ENCODE results near the gene DHX8.

Gene DHX8

DNA sequence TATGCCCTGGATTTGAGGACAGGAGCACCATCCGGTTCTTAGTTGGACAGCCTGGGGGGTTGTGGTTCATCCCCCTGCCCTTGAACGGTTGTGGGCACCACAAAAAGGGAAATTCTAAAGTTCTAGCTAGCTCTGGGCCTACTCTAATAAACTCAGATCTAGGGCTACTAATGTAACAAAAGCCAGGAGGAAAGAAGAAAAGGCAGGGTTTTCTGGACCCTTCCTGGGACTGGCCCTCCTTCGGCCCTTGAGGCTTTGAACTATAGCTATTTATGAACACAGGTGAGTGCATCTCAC, 47.3 kb downstream of the DHX8 start:
- no peaks in the 10 kb centered on the region for H3K27me3 ChIP-seq (replicated peaks)
- peak overlapping the region; percentile 45 for H3K27ac ChIP-seq
- DNase-seq = no peak
- H3K4me3 ChIP-seq (ENCODE audit: low read depth, low read length) = no peak overlapping the region
- TF ChIP-seq, protein P1, sequence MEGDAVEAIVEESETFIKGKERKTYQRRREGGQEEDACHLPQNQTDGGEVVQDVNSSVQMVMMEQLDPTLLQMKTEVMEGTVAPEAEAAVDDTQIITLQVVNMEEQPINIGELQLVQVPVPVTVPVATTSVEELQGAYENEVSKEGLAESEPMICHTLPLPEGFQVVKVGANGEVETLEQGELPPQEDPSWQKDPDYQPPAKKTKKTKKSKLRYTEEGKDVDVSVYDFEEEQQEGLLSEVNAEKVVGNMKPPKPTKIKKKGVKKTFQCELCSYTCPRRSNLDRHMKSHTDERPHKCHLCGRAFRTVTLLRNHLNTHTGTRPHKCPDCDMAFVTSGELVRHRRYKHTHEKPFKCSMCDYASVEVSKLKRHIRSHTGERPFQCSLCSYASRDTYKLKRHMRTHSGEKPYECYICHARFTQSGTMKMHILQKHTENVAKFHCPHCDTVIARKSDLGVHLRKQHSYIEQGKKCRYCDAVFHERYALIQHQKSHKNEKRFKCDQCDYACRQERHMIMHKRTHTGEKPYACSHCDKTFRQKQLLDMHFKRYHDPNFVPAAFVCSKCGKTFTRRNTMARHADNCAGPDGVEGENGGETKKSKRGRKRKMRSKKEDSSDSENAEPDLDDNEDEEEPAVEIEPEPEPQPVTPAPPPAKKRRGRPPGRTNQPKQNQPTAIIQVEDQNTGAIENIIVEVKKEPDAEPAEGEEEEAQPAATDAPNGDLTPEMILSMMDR (IDR thresholded peaks at IDR 0.05; ENCODE audit: low read depth, low read length, missing control alignments) = no peak
- in situ Hi-C loops (cut with HindIII; ENCODE audit: low pct_ligation_motif_present, low sequenced_read_pairs) = no loop called here
- H3K36me3 ChIP-seq (replicated peaks) = peaks cover 9% of the 10 kb centered on the region

DNA sequence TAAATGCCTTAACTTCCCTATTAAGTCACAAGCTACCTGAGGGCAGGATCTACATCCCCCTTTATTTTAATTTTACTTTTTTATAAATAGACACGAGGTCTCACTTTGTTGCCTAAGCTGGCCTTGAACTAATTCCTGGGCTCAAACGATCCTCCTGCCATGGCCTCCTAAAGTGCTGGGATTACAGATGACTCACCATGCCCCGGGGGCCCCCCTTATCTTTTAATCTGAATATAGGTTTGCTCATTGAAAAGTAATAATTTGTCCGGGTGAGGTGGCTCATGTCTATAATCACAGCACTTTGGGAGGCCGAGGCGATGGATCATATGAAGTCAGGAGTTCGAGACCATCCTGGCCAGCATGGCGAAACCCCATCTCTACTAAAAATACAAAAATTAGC, 48.2 kb downstream of the DHX8 start:
- TF ChIP-seq, protein P1 (IDR thresholded peaks at IDR 0.05; ENCODE audit: low read depth, low read length, missing control alignments) = no peak
- in situ Hi-C loops (cut with HindIII; ENCODE audit: low pct_ligation_motif_present, low sequenced_read_pairs) = no loop called here
- no peak overlapping the region for H3K4me3 ChIP-seq (ENCODE audit: low read depth, low read length)
- no peak for DNase-seq
- no peaks in the 10 kb centered on the region for H3K27me3 ChIP-seq (replicated peaks)
- H3K27ac ChIP-seq = no peak overlapping the region
- H3K36me3 ChIP-seq (replicated peaks) = peaks cover 6% of the 10 kb centered on the region

DNA sequence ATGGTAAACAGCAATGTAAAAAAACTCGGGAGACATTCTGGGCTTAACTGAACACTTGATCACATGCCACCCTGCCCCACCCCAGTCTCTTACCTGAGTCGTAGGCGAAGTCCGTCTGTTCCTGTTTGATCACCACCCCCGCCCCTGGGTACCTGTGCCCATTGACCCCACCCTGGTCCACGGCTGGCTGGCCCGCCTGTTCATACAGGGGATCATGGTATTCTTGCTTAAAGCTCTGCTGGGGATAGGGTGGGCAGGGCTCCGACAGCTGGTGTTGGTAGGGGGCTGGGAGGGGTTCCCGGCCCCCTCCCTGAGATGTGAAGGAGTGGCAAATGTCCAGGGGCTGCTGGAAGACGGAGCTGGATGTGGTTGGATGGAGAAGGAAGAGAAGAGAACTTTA, 48.8 kb downstream of the DHX8 start:
- H3K4me3 ChIP-seq (ENCODE audit: low read depth, low read length) = no peak overlapping the region
- no peak for DNase-seq
- TF ChIP-seq, protein P1 (IDR thresholded peaks at IDR 0.05; ENCODE audit: low read depth, low read length, missing control alignments) = no peak
- in situ Hi-C loops (cut with HindIII; ENCODE audit: low pct_ligation_motif_present, low sequenced_read_pairs) = no loop called here
- no peaks in the 10 kb centered on the region for H3K27me3 ChIP-seq (replicated peaks)
- peaks cover 3% of the 10 kb centered on the region for H3K36me3 ChIP-seq (replicated peaks)
- H3K27ac ChIP-seq = no peak overlapping the region

DNA sequence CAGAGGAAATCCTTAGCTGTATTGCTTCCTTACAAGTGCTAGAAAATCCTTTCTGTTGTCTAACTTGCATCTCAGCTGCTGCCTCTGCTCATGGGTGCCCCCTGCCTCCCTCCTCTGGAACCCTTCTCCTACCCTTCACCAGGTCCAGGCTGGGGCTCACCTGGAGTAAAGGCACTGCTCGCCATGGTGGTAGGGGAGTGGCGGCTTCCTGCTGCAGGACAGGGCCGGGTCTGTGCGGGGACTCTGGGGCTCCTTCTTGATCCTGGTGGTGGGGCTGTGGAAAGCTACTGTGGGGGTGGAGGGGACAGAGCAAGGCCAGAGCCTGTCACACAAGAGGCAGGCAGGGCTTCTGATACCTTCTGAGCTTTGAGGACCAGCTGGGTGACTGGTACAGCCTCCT, 49.9 kb downstream of the DHX8 start:
- in situ Hi-C loops (cut with HindIII; ENCODE audit: low pct_ligation_motif_present, low sequenced_read_pairs) = no loop called here
- H3K36me3 ChIP-seq (replicated peaks) = no peaks in the 10 kb centered on the region
- no peak for DNase-seq
- no peak overlapping the region for H3K27ac ChIP-seq
- TF ChIP-seq, protein P1 (IDR thresholded peaks at IDR 0.05; ENCODE audit: low read depth, low read length, missing control alignments) = peak; percentile 9
- no peaks in the 10 kb centered on the region for H3K27me3 ChIP-seq (replicated peaks)
- H3K4me3 ChIP-seq (ENCODE audit: low read depth, low read length) = no peak overlapping the region

DNA sequence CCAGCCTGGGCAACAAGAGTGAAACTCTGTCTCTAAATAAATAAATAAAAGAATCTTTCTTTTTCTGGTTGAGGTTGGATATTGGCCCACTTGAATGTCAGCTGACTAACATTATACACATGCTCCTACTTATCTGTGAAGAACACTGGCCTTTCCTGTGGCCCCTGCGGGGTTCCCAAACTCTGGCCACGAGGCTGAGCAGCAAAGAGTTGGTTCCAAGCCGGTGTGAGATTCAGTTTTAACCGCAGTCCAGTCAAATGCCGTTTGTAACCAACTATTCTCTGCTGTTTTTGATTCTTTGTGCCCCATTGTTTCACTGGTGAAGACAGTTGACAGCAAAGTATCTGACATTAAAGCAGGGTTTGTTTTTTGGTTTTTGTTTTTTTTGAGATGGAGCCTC, 51.1 kb downstream of the DHX8 start:
- in situ Hi-C loops (cut with HindIII; ENCODE audit: low pct_ligation_motif_present, low sequenced_read_pairs) = no loop called here
- no peaks in the 10 kb centered on the region for H3K36me3 ChIP-seq (replicated peaks)
- H3K4me3 ChIP-seq (ENCODE audit: low read depth, low read length) = no peak overlapping the region
- DNase-seq = no peak
- TF ChIP-seq, protein P1 (IDR thresholded peaks at IDR 0.05; ENCODE audit: low read depth, low read length, missing control alignments) = no peak
- H3K27me3 ChIP-seq (replicated peaks) = no peaks in the 10 kb centered on the region
- H3K27ac ChIP-seq = no peak overlapping the region

DNA sequence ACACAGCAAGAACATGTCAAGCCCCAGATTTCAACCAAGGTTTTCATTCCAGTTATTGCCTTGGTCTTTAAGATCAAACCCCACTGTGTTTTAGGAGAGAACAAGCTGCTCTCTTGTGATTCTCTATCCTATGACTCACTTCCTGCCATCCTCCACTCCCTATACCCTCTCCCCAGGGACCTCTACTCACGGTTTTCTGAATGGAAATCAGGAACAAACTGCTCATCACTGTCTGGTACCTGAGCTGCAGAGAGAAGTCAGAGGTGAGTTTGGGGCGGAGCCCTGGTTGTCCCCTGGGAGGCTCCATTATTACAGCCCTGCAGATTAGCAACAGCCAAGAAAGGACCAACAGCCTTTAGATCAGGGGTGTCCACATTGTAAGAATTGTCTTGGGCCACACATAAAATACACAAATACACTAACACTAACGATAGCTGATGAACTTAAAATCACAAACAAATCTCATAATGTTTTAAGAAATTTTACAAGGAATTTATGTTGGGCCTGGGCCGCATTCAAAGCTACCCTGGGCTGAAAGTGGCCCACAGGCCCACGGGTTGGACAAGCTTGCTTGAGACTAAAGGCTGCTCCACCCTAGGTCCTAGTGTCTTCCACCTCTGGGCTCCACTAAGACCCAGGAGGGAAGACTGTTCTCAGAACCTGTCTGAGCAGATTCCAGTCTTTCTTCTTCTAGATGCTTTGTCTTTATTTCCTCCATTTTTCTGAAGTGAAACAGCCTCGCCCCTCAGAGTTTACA, 52.6 kb downstream of the DHX8 start:
- no peaks in the 10 kb centered on the region for H3K36me3 ChIP-seq (replicated peaks)
- no peak overlapping the region for H3K4me3 ChIP-seq (ENCODE audit: low read depth, low read length)
- H3K27ac ChIP-seq = peak overlapping the region; percentile 16
- TF ChIP-seq, protein P1 (IDR thresholded peaks at IDR 0.05; ENCODE audit: low read depth, low read length, missing control alignments) = no peak
- H3K27me3 ChIP-seq (replicated peaks) = no peaks in the 10 kb centered on the region
- in situ Hi-C loops (cut with HindIII; ENCODE audit: low pct_ligation_motif_present, low sequenced_read_pairs) = no loop called here
- peak; percentile 65 for DNase-seq
